WI38 (cell line): ENCODE data around the gene CRX.
"Not testable (repeated sequence)": the region's sequence is repeated elsewhere in the genome, so short reads cannot be mapped to it uniquely, and the experiment has no call there.

ENCODE experiments used
- H3K4me3 ChIP-seq: 2 replicates; pipeline ENCODE4 v1.5.1; 2011; ENCODE audit warnings: low read depth, mild to moderate bottlenecking, control low read depth, low read length
- TF ChIP-seq, protein P1 (sequence below): IDR thresholded peaks from 2 replicates; pipeline ENCODE4 v1.5.1; 2012; ENCODE audit warnings: low read depth, mild to moderate bottlenecking, control low read depth, low read length

The CRX gene

DNA sequence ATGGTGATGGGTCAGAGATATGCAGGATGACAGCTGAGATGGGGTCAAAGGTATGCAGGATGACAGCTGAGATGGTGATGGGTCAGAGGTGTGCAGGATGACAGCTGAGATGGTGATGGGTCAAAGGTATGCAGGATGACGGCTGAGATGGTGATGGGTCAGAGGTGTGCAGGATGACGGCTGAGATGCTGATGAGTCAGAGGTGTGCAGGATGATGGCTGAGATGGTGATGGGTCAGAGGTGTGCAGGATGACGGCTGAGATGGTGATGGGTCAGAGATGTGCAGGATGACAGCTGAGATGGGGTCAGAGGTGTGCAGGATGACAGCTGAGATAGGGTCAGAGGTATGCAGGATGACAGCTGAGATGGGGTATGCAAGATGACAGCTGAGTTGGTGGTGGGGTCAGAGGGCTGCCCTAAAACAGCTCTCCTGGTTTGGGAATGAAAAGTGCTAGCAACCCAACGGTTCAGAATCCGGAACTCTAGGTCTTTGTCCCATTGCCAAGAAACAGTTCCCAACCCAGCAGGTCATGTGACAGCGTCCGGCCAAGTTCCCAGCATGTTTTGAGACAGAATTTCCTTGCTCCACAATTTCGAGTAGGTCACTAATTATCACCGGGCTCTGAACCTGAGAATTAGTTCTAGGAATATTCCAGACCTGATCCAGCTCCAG lies 40.0 kb upstream of the CRX start:
- TF ChIP-seq, protein P1, sequence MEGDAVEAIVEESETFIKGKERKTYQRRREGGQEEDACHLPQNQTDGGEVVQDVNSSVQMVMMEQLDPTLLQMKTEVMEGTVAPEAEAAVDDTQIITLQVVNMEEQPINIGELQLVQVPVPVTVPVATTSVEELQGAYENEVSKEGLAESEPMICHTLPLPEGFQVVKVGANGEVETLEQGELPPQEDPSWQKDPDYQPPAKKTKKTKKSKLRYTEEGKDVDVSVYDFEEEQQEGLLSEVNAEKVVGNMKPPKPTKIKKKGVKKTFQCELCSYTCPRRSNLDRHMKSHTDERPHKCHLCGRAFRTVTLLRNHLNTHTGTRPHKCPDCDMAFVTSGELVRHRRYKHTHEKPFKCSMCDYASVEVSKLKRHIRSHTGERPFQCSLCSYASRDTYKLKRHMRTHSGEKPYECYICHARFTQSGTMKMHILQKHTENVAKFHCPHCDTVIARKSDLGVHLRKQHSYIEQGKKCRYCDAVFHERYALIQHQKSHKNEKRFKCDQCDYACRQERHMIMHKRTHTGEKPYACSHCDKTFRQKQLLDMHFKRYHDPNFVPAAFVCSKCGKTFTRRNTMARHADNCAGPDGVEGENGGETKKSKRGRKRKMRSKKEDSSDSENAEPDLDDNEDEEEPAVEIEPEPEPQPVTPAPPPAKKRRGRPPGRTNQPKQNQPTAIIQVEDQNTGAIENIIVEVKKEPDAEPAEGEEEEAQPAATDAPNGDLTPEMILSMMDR: no peak
- no peak overlapping the region for H3K4me3 ChIP-seq

DNA sequence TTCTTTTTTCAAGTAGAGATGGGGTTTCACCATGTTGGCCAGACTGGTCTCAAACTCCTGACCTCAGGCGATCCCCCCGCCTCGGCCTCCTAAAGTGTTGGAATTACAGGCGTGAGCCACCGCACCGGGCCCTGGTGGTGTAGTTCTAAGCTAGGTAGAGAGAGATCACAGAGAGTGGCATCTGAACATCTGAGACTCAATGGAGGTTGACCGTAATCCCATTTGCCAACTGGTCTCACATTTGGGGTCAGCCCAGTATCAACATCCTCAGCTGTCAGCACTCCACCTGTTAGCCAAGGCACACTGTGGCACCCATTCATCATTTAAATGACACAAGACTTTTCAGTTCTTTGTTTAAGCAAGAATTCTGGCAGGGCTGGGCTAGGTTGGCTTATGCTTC lies 35.2 kb upstream of the CRX start:
- no peak overlapping the region for H3K4me3 ChIP-seq
- TF ChIP-seq, protein P1: no peak

DNA sequence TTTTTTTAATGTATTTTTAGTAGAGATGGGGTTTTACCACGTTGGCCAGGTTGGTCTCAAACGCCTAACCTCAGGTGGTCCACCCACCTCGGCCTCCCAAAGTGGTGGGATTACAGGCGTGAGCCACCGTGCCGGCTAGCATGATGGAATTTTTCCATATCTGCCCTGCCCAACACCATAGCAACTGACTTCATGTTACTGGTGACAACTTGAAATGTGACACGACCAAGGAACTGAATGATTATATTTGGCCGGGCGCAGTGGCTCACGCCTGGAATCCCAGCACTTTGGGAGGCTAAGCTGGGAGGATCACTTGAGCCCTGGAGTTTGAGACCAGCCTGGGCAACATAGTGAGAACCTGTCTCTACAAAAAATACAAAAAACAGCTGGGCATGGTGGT lies 34.4 kb upstream of the CRX start:
- not testable (repeated sequence) for H3K4me3 ChIP-seq

DNA sequence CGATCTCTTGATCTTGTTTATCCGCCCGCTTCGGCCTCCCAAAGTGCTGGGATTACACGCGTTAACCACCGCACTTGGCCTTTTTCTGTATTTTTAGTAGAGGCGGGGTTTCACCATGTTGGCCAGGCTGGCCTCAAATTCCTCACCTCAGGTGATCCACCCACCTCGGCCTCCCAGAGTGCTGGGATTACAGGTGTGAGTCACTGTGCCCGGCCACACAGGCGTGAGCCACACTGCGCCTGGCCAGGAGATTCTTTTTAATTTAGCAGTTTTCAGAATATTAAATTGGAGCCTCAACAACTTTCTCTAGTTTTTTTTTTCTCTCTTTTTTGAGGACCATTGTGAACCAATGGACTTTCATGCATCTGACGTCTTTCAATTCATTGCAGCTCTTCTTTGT lies 31.9 kb upstream of the CRX start:
- not testable (repeated sequence) for H3K4me3 ChIP-seq

DNA sequence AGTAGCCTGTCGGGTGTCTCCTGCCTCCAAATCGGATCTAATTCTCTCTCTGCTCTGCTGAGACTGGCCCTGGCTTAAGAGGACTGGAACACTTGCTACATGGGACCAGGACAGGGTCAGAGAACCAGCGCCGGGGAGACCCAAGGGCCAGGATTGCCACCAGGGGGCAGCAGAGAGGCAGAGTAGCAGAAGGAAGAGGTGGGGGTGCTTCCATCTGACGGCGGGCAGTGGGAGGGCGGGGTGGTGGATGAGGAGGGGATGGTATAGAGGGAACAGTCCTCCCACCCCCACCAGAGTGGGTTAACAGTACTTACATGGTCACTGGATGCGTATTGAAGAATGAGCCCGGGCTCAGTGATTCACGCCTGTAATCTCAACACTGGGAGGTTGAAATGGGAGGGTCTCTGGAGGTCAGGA lies 31.3 kb upstream of the CRX start:
- TF ChIP-seq, protein P1: peak; percentile 85
- H3K4me3 ChIP-seq: no peak overlapping the region

DNA sequence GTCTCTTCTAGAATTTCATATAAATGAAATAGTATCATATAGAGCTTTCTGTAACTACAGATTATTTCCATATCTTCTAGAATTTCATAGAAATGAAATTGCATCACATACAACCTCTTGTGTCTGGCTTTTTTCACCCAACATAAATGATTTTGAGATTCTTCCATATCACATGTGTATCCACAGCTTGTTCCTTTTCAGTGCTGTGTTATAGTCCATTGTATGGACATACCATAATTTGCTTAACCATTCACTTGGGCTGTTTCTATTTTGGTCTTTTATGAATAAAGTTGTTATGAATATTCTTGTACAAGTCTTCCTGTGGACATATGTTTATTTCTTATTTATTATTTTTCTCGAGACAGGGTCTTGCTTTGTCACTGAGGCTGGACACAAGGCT lies 29.1 kb upstream of the CRX start:
- H3K4me3 ChIP-seq: no peak overlapping the region
- TF ChIP-seq, protein P1: no peak

DNA sequence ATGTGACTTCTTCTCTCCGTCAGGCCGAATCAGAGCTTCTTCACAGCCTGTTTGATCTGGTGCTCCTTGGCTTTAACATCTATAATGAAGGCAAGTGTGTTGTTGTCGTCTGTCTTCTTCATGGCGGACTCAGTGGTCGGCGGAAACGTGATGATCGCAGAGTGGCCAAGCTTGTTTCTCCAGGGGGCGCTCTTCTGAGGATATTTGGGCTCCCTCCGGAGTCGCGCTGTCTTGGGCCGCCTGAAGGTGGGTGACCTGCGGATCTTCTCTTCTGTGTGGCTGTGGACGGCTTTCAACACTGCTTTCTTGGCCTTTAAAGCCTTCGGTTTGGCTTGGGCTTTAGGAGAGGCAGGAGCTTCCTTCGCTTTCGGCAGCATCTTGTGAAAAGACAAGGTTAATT lies 27.2 kb upstream of the CRX start:
- H3K4me3 ChIP-seq: no peak overlapping the region
- TF ChIP-seq, protein P1: no peak

DNA sequence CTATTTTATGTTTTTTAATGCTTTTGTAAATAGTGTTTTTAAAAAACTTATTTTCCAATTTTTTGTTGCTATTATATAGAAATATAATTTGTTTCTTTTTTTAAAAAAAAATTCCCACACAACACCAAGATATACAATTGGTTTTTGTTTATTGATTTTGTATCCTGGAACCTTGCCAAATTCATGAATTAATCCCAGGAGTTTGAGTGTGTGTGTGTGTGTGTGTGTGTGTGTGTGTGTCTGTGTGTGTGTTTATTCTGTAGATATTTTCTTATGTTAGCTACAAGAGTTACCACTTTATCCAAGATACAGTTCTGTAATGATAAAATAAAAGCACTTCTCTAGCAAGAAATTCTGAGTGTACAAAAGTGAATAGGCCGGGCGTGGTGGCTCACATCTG lies 25.0 kb upstream of the CRX start:
- H3K4me3 ChIP-seq: no peak overlapping the region
- TF ChIP-seq, protein P1: no peak
